Measurements from ENCODE around the gene KLHL26.

Gene KLHL26

GRCh38 chr19:18716857-18717256 lies 80.0 kb downstream of the KLHL26 start:
- Histone ChIP-seq H3K9me3 (no peaks in the 10 kb centered on the region), H3K36me3 (peaks cover 0 to 6% (median 0%) of the 10 kb centered on the region in 3 donors), H3K27ac (no peak overlapping the region), H3K4me3 (no peak overlapping the region), H3K4me1 (peaks cover 0 to 8% (median 3%) of the 10 kb centered on the region in 4 donors), H3K27me3 (no peaks in the 10 kb centered on the region)
- TF ChIP-seq, protein P1, sequence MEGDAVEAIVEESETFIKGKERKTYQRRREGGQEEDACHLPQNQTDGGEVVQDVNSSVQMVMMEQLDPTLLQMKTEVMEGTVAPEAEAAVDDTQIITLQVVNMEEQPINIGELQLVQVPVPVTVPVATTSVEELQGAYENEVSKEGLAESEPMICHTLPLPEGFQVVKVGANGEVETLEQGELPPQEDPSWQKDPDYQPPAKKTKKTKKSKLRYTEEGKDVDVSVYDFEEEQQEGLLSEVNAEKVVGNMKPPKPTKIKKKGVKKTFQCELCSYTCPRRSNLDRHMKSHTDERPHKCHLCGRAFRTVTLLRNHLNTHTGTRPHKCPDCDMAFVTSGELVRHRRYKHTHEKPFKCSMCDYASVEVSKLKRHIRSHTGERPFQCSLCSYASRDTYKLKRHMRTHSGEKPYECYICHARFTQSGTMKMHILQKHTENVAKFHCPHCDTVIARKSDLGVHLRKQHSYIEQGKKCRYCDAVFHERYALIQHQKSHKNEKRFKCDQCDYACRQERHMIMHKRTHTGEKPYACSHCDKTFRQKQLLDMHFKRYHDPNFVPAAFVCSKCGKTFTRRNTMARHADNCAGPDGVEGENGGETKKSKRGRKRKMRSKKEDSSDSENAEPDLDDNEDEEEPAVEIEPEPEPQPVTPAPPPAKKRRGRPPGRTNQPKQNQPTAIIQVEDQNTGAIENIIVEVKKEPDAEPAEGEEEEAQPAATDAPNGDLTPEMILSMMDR (IDR thresholded peaks at IDR 0.05): no peak
- DNase-seq: no peak
- intact Hi-C loops (cut with DNase I; ENCODE audit: low total_unique reads): no loop called here

DNA sequence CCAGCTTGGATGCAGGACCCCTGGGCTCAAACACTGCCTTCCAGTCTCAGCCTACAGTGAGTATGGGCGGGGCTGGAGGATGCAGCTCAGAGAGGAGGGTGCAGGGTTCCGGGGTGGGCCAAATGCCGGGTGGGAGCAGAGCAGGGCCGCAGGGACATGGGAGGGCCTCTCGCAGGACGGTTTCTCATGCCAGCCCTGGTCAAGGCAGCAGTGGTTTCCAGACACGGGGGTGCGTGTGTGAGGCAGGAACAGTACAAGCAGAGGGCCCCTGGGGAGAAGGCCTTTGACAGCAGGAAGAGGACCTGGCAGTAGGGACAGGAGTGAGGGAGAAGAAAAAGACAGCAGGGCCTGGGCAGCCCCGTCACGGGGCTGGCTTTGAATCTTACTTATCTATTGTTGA lies 80.8 kb downstream of the KLHL26 start:
- Histone ChIP-seq H3K4me1 (peaks cover 0 to 7% (median 3%) of the 10 kb centered on the region in 4 donors), H3K9me3 (no peaks in the 10 kb centered on the region), H3K36me3 (peaks cover 0 to 13% (median 0%) of the 10 kb centered on the region in 3 donors), H3K27me3 (no peaks in the 10 kb centered on the region), H3K4me3 (no peak overlapping the region), H3K27ac (no peak overlapping the region)
- DNase-seq: no peak
- intact Hi-C loops (cut with DNase I; ENCODE audit: low total_unique reads): no loop called here
- TF ChIP-seq, protein P1 (IDR thresholded peaks at IDR 0.05): no peak

DNA sequence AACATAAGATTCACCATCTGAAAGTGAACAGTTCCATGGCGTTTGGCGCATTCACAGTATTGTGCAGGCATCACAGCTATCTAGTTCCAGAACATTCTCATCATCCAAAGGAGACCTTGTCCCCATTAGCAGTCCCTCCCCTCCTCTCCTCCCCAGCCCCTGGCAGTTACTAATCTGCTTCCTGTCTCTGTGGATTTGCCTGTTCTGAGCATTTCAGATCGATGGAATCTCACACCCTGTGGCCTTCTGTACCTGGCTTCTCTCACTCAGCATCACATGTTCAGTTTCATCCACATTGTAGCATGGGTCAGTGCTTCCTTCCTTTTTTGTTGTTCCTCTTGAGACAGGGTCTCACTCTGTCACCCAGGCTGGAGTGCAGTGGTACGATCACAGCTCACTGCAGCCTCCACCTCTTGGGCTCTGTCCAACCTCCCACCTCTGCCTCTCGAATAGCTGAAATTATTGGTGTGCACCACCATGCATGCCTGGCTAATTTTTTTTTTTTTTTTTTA lies 81.2 kb downstream of the KLHL26 start:
- no peak for DNase-seq
- H3K4me1 ChIP-seq: peaks cover 0 to 7% (median 3%) of the 10 kb centered on the region in 4 donors
- no peak overlapping the region for H3K27ac ChIP-seq
- H3K36me3 ChIP-seq: peaks cover 0 to 14% (median under 1%) of the 10 kb centered on the region in 3 donors
- no peak overlapping the region for H3K4me3 ChIP-seq
- no peaks in the 10 kb centered on the region for H3K9me3 ChIP-seq
- H3K27me3 ChIP-seq: no peaks in the 10 kb centered on the region
- TF ChIP-seq, protein P1 (IDR thresholded peaks at IDR 0.05): no peak
- intact Hi-C loops (cut with DNase I; ENCODE audit: low total_unique reads): no loop called here

DNA sequence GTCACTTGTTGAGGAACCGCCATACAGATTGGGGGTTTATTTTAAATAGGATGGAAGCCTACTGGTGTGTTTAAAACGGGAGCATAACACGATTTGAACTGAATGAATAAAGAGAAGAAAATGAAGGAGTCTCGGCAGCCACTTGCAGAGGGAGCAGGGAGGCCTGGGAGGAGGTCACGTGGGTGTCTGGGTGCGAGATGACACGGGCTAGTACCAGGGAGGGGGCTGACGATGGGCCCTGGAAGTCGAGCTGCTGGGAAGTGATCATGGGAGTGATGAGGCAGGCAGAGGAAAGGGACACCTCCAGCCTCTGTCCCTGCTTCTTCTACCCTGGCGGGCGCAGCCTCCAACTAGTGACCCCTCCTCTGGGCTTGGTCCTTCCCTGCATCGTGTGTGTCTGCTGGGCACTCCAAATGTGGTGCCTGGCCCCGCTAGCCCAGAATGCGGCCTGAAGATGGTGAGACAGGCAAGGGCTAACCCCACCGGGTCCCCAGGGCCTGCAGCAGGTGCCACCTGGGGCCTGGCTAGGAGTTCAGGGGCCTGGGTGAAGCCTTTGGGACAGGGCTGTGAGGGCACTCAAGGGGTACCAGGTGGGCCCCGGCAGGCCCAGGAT lies 82.1 kb downstream of the KLHL26 start:
- H3K9me3 ChIP-seq: no peaks in the 10 kb centered on the region
- no peak overlapping the region for H3K27ac ChIP-seq
- DNase-seq: no peak
- H3K4me1 ChIP-seq: peaks cover 0 to 7% (median 3%) of the 10 kb centered on the region in 4 donors
- TF ChIP-seq, protein P1 (IDR thresholded peaks at IDR 0.05): no peak
- no peaks in the 10 kb centered on the region for H3K27me3 ChIP-seq
- no peak overlapping the region for H3K4me3 ChIP-seq
- peaks cover 0 to 14% (median 7%) of the 10 kb centered on the region in 3 donors for H3K36me3 ChIP-seq
- intact Hi-C loops (cut with DNase I; ENCODE audit: low total_unique reads): no loop called here

DNA sequence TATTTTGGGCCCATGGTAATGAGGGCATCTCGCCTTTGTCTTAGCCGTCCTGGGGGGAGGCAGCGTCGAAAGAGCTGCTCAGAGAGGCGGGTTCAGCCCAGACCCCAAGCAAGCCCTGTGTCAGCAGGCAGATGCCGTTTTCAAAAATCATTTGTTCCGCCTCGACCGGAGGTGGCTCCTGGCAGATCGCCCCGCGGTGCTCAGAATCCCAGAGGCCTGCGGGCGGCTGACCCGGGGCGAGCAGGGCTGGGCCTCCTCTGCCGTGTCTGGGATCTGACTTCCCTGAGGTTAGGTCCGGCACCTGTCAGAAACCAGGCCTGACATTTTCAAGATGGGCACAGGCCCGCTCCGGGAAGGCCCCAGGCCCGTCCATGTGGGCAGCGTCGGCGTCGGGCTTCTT lies 82.7 kb downstream of the KLHL26 start:
- no peaks in the 10 kb centered on the region for H3K9me3 ChIP-seq
- intact Hi-C loops (cut with DNase I; ENCODE audit: low total_unique reads): no loop called here
- H3K27me3 ChIP-seq: no peaks in the 10 kb centered on the region
- DNase-seq: no peak
- no peak overlapping the region for H3K4me3 ChIP-seq
- no peak overlapping the region for H3K27ac ChIP-seq
- TF ChIP-seq, protein P1 (IDR thresholded peaks at IDR 0.05): no peak
- peaks cover 0 to 14% (median 7%) of the 10 kb centered on the region in 3 donors for H3K36me3 ChIP-seq
- peaks cover 0 to 7% (median 3%) of the 10 kb centered on the region in 4 donors for H3K4me1 ChIP-seq
